HEK293 (cell line): ENCODE measurements around the gene TBC1D17.

ENCODE experiments used
- CTCF ChIA-PET: fragments of 350-600 bp; formaldehyde crosslinking; extraction: SDS; loops from one replicate; lab custom pipeline; 2021; ENCODE audit warnings: antibody characterized with exemption; lab: Yijun Ruan, JAX
- POLR2A ChIA-PET: fragments of 300-600 bp; formaldehyde crosslinking; extraction: SDS; loops from one replicate; lab custom pipeline; 2020; ENCODE audit warnings: antibody characterized with exemption, inconsistent platforms; lab: Yijun Ruan, JAX
- H3K27ac ChIP-seq: fragments of 200-500 bp; sonication (Bioruptor generic); 2 replicates; pipeline ENCODE4 v1.5.1; 2014; ENCODE audit warnings: low read depth, low read length, control low read depth, inconsistent platforms; ENCODE audit errors: extremely low read depth
- H3K36me3 ChIP-seq, 2 experiments: fragments of 200-500 bp in 1 of 2; sonication (Bioruptor generic) in 1 of 2; 1 replicate in 1 of 2; 2 replicates in 1 of 2; pipeline ENCODE4 v1.5.1; 2014 to 2017; ENCODE audit warnings: inconsistent platforms in 2 of 2, low read length in 2 of 2; ENCODE audit not compliant: control insufficient read depth in 2 of 2, insufficient read depth in 1 of 2
- H3K4me1 ChIP-seq: fragments of 200-500 bp; sonication (Bioruptor generic); 2 replicates; pipeline ENCODE4 v1.5.1; 2014; ENCODE audit warnings: mild to moderate bottlenecking, low read length, inconsistent platforms; ENCODE audit not compliant: control insufficient read depth, insufficient read depth
- H3K4me3 ChIP-seq: 2 replicates; pipeline ENCODE4 v1.5.1; 2011; ENCODE audit warnings: low read depth, mild to moderate bottlenecking, control low read depth, low read length, moderate library complexity
- H3K9me3 ChIP-seq: fragments of 200-500 bp; sonication (Bioruptor generic); 2 replicates; pipeline ENCODE4 v1.5.1; 2014; ENCODE audit warnings: low read depth, low read length, inconsistent platforms; ENCODE audit not compliant: control insufficient read depth, insufficient read depth
- GLIS2 ChIP-seq: fragments of 450-650 bp; formaldehyde crosslinking; IDR thresholded peaks from 2 replicates; pipeline ENCODE4 v1.5.1; 2016; ENCODE audit warnings: missing biosample characterization, missing genetic modification characterization
- KLF1 ChIP-seq: fragments of 450-650 bp; formaldehyde crosslinking; IDR thresholded peaks from 2 replicates; pipeline ENCODE4 v1.5.1; 2016; ENCODE audit warnings: missing biosample characterization, missing genetic modification characterization
- PRDM6 ChIP-seq: fragments of 450-650 bp; formaldehyde crosslinking; IDR thresholded peaks from 2 replicates; pipeline ENCODE4 v1.5.1; 2017; ENCODE audit warnings: missing biosample characterization, missing genetic modification characterization
- SALL2 ChIP-seq: fragments of 450-650 bp; formaldehyde crosslinking; IDR thresholded peaks from 2 replicates; pipeline ENCODE4 v1.5.0; 2017; ENCODE audit warnings: missing biosample characterization, mild to moderate bottlenecking, missing genetic modification characterization, borderline replicate concordance
- SCRT2 ChIP-seq: fragments of 450-650 bp; formaldehyde crosslinking; IDR thresholded peaks from 2 replicates; pipeline ENCODE4 v1.5.1; 2016; ENCODE audit warnings: missing biosample characterization, missing genetic modification characterization
- ZBTB1 ChIP-seq: fragments of 450-650 bp; formaldehyde crosslinking; IDR thresholded peaks from 2 replicates; pipeline ENCODE4 v1.5.1; 2016; ENCODE audit warnings: missing biosample characterization, missing genetic modification characterization
- ZBTB20 ChIP-seq: fragments of 450-650 bp; formaldehyde crosslinking; IDR thresholded peaks from 2 replicates; pipeline ENCODE4 v1.5.1; 2016; ENCODE audit warnings: missing biosample characterization, missing genetic modification characterization
- ZBTB26 ChIP-seq: fragments of 450-650 bp; formaldehyde crosslinking; optimal IDR thresholded peaks from 2 replicates; pipeline ENCODE3; 2016; ENCODE audit warnings: missing biosample characterization, mild to moderate bottlenecking, missing genetic modification characterization
- ZBTB48 ChIP-seq: fragments of 450-650 bp; formaldehyde crosslinking; IDR thresholded peaks from 2 replicates; pipeline ENCODE4 v1.5.1; 2016; ENCODE audit warnings: missing biosample characterization, missing genetic modification characterization
- ZFP41 ChIP-seq: fragments of 450-650 bp; formaldehyde crosslinking; IDR thresholded peaks from 2 replicates; pipeline ENCODE4 v1.5.1; 2016; ENCODE audit warnings: missing biosample characterization, missing genetic modification characterization, borderline replicate concordance
- ZNF112 ChIP-seq: fragments of 450-650 bp; formaldehyde crosslinking; IDR thresholded peaks from 2 replicates; pipeline ENCODE4 v1.5.0; 2017; ENCODE audit warnings: missing biosample characterization, missing genetic modification characterization
- ZNF549 ChIP-seq: fragments of 450-650 bp; IDR thresholded peaks from 2 replicates; pipeline ENCODE4 v1.5.1; 2018; ENCODE audit warnings: missing biosample characterization, missing genetic modification characterization, mild to moderate bottlenecking, inconsistent platforms, moderate library complexity
- ZNF600 ChIP-seq: fragments of 450-650 bp; formaldehyde crosslinking; IDR thresholded peaks from 2 replicates; pipeline ENCODE4 v1.5.1; 2016; ENCODE audit warnings: missing biosample characterization, missing genetic modification characterization
- ZNF658 ChIP-seq: fragments of 450-650 bp; formaldehyde crosslinking; IDR thresholded peaks from 2 replicates; pipeline ENCODE4; 2016; ENCODE audit warnings: missing biosample characterization, missing genetic modification characterization
- ZNF830 ChIP-seq: fragments of 450-650 bp; IDR thresholded peaks from 2 replicates; pipeline ENCODE4 v1.5.0; 2018; ENCODE audit warnings: missing biosample characterization, missing genetic modification characterization, low read depth, mild to moderate bottlenecking, moderate library complexity
- ZNF843 ChIP-seq: fragments of 450-650 bp; formaldehyde crosslinking; IDR thresholded peaks from 2 replicates; pipeline ENCODE4 v1.5.1; 2016; ENCODE audit warnings: missing biosample characterization, missing genetic modification characterization
- TF ChIP-seq, protein P1 (sequence below): fragments of 450-650 bp; formaldehyde crosslinking; IDR thresholded peaks from 2 replicates; pipeline ENCODE4 v1.5.1; 2016; ENCODE audit warnings: missing biosample characterization, missing genetic modification characterization
- TF ChIP-seq, protein P2 (sequence below): fragments of 450-650 bp; formaldehyde crosslinking; IDR thresholded peaks from 2 replicates; pipeline ENCODE4 v1.5.1; 2017; ENCODE audit warnings: missing biosample characterization, missing genetic modification characterization
- TF ChIP-seq, protein P3 (sequence below): fragments of 450-650 bp; formaldehyde crosslinking; conservative IDR thresholded peaks from 2 replicates; pipeline ENCODE4 v1.5.1; 2016; ENCODE audit warnings: low read depth, missing biosample characterization, missing genetic modification characterization

The TBC1D17 gene

DNA sequence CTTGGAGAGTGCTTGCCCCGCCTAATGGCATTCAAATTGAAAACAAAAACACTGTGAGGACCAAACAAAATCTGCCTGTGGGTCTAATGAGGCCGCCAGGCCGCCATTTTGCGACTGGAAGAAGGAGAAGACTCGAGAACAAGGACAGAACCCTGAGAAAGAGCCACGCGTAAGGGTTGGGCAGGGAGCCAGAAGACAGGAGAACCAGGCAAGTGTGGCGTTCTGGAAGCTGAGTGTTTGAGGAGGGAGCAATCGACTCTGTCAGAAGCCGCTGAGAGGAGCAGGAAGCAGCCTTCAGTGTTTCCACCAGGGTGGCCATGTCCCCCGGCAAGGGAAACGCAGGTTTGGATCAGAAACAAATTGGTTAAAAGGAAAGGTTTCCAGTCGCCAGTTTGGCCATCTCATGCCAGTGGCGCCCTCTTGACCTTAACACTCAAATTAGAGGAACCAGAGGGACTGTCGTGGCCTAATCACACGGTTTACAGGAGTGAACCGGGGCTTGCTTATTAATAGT, 36.7 kb upstream of the TBC1D17 start:
- CTCF ChIA-PET, result no interaction called here
- no peak overlapping the region for H3K4me3 ChIP-seq
- H3K4me1 ChIP-seq, result no peaks in the 10 kb centered on the region
- TF ChIP-seq, protein P1, sequence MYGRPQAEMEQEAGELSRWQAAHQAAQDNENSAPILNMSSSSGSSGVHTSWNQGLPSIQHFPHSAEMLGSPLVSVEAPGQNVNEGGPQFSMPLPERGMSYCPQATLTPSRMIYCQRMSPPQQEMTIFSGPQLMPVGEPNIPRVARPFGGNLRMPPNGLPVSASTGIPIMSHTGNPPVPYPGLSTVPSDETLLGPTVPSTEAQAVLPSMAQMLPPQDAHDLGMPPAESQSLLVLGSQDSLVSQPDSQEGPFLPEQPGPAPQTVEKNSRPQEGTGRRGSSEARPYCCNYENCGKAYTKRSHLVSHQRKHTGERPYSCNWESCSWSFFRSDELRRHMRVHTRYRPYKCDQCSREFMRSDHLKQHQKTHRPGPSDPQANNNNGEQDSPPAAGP (tag by site-specific recombination), result no peak
- peak; percentile 40; the same call in 1 of the 2 replicates for TF ChIP-seq ZNF600 (tag by site-specific recombination)
- peaks cover 6 to 55% of the 10 kb centered on the region in 2 experiments for H3K36me3 ChIP-seq
- H3K9me3 ChIP-seq, result no peaks in the 10 kb centered on the region
- no peak overlapping the region for H3K27ac ChIP-seq
- POLR2A ChIA-PET, result no interaction called here

DNA sequence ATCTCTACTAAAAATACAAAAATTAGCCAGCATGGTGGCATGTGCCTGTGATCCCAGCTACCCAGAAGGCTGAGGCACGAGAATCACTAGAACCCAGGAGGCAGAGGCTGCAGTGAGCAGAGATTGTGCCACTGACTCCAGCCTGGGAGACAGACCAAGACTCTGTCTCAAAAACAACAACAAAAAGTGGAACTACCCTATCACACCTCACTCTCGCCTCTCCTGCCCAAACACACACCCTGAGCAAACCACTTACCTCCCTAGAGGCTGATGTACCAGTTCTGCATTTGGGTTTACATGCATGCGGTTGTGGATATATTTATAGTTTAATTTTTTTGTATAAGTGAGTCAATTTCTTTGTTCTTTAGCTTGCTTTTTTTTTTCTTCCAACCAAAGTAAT, 34.2 kb upstream of the TBC1D17 start:
- Histone ChIP-seq H3K4me1 (peaks cover 2% of the 10 kb centered on the region; the same call in 1 of the 2 replicates), H3K4me3 (no peak overlapping the region), H3K9me3 (no peaks in the 10 kb centered on the region), H3K36me3 (peaks cover 6 to 30% of the 10 kb centered on the region in 2 experiments), H3K27ac (no peak overlapping the region)
- ChIA-PET POLR2A (interaction anchor here (1.8 kb wide), 1 partner anchor 39 kb away, joined by 5 read pairs; no protein-coding TSS in a partner anchor), CTCF (interaction anchor here (0.6 to 1.5 kb wide), 3 partner anchors 38 to 162 kb away, joined by 3 to 6 read pairs (median 4); no protein-coding TSS in a partner anchor)
- no peak for TF ChIP-seq GLIS2 (tag by site-specific recombination)
- TF ChIP-seq ZBTB1 (tag by site-specific recombination), result no peak
- TF ChIP-seq ZNF112 (tag by site-specific recombination), result no peak
- TF ChIP-seq, protein P2, sequence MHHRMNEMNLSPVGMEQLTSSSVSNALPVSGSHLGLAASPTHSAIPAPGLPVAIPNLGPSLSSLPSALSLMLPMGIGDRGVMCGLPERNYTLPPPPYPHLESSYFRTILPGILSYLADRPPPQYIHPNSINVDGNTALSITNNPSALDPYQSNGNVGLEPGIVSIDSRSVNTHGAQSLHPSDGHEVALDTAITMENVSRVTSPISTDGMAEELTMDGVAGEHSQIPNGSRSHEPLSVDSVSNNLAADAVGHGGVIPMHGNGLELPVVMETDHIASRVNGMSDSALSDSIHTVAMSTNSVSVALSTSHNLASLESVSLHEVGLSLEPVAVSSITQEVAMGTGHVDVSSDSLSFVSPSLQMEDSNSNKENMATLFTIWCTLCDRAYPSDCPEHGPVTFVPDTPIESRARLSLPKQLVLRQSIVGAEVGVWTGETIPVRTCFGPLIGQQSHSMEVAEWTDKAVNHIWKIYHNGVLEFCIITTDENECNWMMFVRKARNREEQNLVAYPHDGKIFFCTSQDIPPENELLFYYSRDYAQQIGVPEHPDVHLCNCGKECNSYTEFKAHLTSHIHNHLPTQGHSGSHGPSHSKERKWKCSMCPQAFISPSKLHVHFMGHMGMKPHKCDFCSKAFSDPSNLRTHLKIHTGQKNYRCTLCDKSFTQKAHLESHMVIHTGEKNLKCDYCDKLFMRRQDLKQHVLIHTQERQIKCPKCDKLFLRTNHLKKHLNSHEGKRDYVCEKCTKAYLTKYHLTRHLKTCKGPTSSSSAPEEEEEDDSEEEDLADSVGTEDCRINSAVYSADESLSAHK (tag by site-specific recombination), result no peak
- TF ChIP-seq PRDM6 (tag by site-specific recombination), result no peak
- no peak for TF ChIP-seq ZFP41 (tag by site-specific recombination)
- TF ChIP-seq ZBTB26 (tag by site-specific recombination), result no peak
- TF ChIP-seq ZNF843 (tag by site-specific recombination), result no peak
- no peak for TF ChIP-seq KLF1 (tag by site-specific recombination)
- no peak for TF ChIP-seq ZBTB48 (tag by site-specific recombination)
- TF ChIP-seq, protein P3, sequence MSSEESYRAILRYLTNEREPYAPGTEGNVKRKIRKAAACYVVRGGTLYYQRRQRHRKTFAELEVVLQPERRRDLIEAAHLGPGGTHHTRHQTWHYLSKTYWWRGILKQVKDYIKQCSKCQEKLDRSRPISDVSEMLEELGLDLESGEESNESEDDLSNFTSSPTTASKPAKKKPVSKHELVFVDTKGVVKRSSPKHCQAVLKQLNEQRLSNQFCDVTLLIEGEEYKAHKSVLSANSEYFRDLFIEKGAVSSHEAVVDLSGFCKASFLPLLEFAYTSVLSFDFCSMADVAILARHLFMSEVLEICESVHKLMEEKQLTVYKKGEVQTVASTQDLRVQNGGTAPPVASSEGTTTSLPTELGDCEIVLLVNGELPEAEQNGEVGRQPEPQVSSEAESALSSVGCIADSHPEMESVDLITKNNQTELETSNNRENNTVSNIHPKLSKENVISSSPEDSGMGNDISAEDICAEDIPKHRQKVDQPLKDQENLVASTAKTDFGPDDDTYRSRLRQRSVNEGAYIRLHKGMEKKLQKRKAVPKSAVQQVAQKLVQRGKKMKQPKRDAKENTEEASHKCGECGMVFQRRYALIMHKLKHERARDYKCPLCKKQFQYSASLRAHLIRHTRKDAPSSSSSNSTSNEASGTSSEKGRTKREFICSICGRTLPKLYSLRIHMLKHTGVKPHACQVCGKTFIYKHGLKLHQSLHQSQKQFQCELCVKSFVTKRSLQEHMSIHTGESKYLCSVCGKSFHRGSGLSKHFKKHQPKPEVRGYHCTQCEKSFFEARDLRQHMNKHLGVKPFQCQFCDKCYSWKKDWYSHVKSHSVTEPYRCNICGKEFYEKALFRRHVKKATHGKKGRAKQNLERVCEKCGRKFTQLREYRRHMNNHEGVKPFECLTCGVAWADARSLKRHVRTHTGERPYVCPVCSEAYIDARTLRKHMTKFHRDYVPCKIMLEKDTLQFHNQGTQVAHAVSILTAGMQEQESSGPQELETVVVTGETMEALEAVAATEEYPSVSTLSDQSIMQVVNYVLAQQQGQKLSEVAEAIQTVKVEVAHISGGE (tag by site-specific recombination), result no peak
- no peak for TF ChIP-seq ZNF549 (tag by site-specific recombination)
- no peak for TF ChIP-seq SALL2
- no peak for TF ChIP-seq ZBTB20 (tag by site-specific recombination)
- TF ChIP-seq ZNF830 (tag by site-specific recombination), result no peak
- TF ChIP-seq SCRT2 (tag by site-specific recombination), result no peak
- no peak for TF ChIP-seq ZNF658 (tag by site-specific recombination)
